T-helper 2 cell treated with Interferon-gamma antibody and Interleukin-4, amounts not matched to agents 100 ng/mL and 5 ng/mL, for 36 hours (primary cell): ENCODE measurements around the gene LIMS2. TPM values are rescaled to one million over a fixed set of nuclear protein-coding genes. Genes with fewer than 3 reads are reported as not detected.

Experiments used
- intact Hi-C: fragments of 100-400 bp; cut with micrococcal nuclease; formaldehyde crosslinking; loops from one replicate; pipeline ENCODE4 v1.15.1; 2023
- total RNA-seq: library from RNA; stranded (reverse); gene quantifications from 2 replicates; pipeline ENCODE4 v1.2.3, GENCODE V29; 2022

LIMS2 gene
- total RNA-seq, 1 donor from 2014 or later: 24.2 TPM

- intact Hi-C loops: no loop called here
These were observed 15.7 kb downstream of the LIMS2 start for GRCh38 chr2:127659408-127660290.

- intact Hi-C loops: no loop called here
These were observed 16.5 kb downstream of the LIMS2 start for GRCh38 chr2:127658641-127659407.

GRCh38 chr2:127658146-127658545 is 17.2 kb downstream of the LIMS2 start:
- intact Hi-C loops: no loop called here

GRCh38 chr2:127657232-127657595 is 18.1 kb downstream of the LIMS2 start:
- intact Hi-C loops: no loop called here

- intact Hi-C loops: no loop called here
These were observed 18.6 kb downstream of the LIMS2 start for GRCh38 chr2:127656569-127657231.

- intact Hi-C loops: no loop called here
These were observed 19.9 kb downstream of the LIMS2 start for GRCh38 chr2:127655209-127656073.

DNA sequence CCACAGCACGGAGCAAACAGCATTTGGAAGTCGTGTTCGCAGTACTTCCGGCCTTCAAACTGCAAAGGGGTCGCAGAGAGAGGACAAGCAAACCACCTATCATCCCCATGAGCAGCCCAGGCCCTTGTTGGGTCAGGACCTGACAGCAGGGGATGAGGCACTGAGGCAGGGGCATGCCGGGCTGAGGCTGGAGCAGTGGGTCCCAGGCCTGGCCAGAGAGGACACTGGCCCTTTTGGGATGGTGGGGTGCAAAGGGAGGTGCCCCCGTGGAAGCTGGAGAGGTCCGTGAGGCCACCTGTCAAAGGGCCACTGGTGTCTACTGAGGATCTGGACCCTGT is 20.5 kb downstream of the LIMS2 start:
- intact Hi-C loops: no loop called here

DNA sequence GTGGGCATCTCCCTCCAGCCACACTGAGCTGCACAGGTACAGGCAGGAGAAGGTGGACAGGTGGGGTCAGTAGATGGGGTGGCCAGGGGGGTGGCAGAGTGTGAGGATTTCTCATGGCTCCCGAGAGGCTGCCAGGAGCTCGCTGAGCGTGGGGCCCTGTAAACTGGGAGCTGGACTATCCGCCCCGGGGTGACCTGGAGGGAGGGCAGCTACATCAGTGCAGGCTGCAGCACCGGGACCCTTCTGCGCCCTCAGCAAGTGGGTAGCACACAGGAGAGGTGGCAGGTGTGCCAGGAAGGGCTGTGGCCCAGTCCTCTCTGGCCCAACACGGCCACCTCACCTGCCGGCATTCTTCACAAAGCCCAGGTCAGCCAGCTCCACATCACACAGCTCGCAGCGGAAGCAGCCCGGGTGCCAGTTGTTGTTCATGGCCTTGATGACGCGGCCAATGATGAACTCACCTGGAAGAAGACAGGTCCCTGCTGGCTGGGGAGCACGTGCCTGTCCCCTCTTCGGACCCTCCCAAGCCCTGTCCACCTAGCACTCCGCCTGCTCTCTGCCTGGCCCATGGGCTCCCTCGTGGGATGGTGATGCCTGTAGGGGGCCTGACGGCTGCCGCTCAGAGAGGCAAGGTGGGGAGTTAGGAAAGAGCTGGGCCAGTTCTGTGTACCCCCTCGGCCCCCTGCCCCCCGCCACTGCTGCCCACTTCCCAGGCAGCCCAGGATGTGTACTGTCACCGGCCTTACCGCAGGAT is 21.1 kb downstream of the LIMS2 start:
- intact Hi-C loops: no loop called here

DNA sequence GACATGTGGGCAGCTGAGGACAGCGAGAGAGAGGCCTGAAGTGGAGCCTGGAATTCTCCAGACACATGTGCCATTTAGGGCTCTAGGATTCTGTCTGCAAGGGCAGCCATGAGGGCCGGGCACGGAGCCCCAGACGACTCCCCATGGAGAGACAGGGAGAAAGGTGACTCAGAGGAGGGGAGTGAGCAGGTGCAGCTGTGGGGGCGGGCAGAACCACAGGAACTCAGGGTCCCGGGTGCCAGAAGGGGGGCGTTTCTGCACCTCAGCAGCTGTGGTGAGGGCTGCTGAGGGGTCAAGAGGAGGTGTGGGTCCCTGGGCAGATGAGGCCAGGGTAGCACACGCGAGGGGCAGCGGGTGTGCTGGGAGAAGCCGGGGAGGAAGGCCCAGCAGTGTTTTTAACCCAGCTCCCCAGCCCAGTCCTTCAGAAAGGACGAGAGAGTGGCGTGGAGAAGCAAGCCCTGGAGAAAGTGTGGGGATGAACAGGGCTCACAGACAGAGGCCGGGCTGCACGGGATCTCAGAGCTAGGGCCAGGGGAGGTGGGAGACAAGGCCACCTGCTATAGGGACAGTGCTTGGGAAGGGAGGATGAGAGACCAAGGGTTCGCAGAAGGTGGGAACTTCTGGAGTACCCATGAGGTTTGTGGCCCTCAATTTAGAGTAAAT is 21.8 kb downstream of the LIMS2 start:
- intact Hi-C loops: no loop called here

DNA sequence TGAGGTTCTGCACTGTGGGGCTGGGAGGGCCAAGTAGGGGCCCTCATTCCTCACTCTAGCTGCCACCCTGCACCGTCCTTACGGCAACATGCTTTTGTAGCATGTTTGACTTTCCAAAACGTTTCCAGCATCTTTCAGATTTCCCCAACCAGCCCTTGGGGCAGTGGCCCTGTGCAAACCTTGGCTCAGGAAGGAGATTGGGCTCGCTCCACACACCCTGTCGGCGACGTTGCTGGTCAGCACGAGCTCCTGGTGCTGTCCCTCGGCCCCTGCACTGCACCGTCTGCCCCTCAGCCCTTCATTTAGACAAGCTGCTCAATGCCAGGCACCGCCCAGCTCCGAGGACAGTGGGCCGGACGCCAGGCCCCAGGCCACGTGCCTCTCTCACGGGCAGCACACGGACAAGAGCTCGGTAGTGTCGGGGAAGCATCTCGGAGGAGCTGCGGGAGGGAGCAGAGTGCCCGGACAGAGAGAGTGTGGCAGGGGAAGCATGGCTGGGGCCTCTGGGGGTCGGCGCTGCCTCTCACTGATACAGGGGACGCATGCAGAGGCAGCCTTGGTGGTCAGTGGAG is 22.5 kb downstream of the LIMS2 start:
- intact Hi-C loops: no loop called here

DNA sequence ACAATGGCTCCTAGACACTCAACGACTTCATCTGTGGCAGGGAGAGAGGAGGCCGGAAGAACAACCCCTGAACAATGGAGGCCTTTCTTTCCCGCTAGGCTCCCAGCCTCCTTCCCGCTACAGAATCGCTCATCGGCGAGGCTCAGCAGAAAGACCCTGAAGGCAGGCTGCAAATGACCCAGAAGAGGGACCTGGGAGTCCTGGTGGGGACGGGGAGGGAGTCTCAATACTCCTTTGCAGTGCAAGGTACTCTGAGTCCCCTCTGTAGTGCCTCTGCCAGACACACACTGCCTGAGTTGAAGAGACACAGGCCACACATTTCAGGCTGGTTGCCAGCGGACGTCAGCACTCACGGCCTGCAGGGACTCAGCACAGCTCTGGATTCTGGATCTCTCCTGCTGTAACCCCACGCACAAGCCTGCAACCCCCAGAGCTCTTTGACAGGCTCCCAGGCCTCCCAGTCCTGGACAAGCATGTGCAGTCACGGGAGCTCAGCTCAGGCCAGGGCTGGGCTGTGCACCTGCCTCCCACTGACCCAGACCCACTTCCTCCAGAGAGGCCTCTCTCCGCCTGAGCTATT is 23.3 kb downstream of the LIMS2 start:
- intact Hi-C loops: no loop called here

DNA sequence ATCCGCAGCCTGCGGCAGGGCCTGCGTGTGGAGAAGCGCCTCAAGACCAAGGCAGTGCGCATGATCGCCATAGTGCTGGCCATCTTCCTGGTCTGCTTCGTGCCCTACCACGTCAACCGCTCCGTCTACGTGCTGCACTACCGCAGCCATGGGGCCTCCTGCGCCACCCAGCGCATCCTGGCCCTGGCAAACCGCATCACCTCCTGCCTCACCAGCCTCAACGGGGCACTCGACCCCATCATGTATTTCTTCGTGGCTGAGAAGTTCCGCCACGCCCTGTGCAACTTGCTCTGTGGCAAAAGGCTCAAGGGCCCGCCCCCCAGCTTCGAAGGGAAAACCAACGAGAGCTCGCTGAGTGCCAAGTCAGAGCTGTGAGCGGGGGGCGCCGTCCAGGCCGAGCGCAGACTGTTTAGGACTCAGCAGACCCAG is 23.9 kb downstream of the LIMS2 start:
- intact Hi-C loops: no loop called here

DNA sequence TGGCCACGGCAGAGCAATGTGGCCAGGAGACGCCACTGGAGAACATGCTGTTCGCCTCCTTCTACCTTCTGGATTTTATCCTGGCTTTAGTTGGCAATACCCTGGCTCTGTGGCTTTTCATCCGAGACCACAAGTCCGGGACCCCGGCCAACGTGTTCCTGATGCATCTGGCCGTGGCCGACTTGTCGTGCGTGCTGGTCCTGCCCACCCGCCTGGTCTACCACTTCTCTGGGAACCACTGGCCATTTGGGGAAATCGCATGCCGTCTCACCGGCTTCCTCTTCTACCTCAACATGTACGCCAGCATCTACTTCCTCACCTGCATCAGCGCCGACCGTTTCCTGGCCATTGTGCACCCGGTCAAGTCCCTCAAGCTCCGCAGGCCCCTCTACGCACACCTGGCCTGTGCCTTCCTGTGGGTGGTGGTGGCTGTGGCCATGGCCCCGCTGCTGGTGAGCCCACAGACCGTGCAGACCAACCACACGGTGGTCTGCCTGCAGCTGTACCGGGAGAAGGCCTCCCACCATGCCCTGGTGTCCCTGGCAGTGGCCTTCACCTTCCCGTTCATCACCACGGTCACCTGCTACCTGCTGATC is 24.4 kb downstream of the LIMS2 start:
- intact Hi-C loops: no loop called here

- intact Hi-C loops: no loop called here
These were observed 25.1 kb downstream of the LIMS2 start for GRCh38 chr2:127650041-127650784.

DNA sequence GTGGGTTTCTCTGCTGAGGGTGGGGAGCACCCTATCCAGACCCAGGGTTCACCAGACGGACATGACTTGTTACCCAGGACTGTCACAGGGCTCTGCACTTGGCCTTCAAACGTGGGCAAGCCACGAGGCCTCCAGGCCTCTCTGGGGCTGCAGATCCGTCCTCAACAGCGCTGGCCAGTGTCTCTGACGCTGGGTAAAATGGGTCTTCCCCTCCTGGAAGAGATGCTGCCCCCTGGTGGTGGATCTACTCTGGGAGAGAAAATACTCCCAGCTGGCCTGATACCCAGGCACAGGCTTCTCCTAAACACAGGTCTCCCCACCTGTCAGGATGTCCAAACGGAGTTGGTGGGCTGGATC is 25.7 kb downstream of the LIMS2 start:
- intact Hi-C loops: loop anchor here (1.0 to 10.0 kb wide), 5 partner anchors 53 to 452 kb away; partner anchors contain the start of genes IWS1 and SFT2D3

- intact Hi-C loops: loop anchor here (1.0 to 10.0 kb wide), 5 partner anchors 53 to 452 kb away; partner anchors contain the start of genes IWS1 and SFT2D3
These were observed 26.2 kb downstream of the LIMS2 start for GRCh38 chr2:127649100-127649611.

GRCh38 chr2:127648321-127648720 is 27.0 kb downstream of the LIMS2 start:
- intact Hi-C loops: loop anchor here (5.0 to 10.0 kb wide), 3 partner anchors 54 to 451 kb away; partner anchors contain the start of gene SFT2D3
